IMR-90 (cell line): ENCODE measurements around the gene YPEL2.

Experiments
- BHLHE40 ChIP-seq: fragments of 150-350 bp; IDR thresholded peaks from 2 replicates; pipeline ENCODE4 v1.6.1; 2016; ENCODE audit warnings: mild to moderate bottlenecking, low read depth, low read length
- CEBPB ChIP-seq: IDR thresholded peaks from 2 replicates; pipeline ENCODE4 v1.6.1; 2012; ENCODE audit warnings: low read depth, low read length, improper control_type of control experiment
- CHD1 ChIP-seq: IDR thresholded peaks from 2 replicates; pipeline ENCODE4 v1.6.1; 2012; ENCODE audit warnings: low read depth, low read length, improper control_type of control experiment
- FOS ChIP-seq: fragments of 150-350 bp; IDR thresholded peaks from 2 replicates; pipeline ENCODE4 v1.6.1; 2016; ENCODE audit warnings: low read depth, low read length
- MAFK ChIP-seq: IDR thresholded peaks from 2 replicates; pipeline ENCODE4 v1.6.1; 2012; ENCODE audit warnings: low read depth, low read length, improper control_type of control experiment
- MXI1 ChIP-seq: IDR thresholded peaks from 2 replicates; pipeline ENCODE4 v1.6.1; 2012; ENCODE audit warnings: low read depth, mild to moderate bottlenecking, low read length, moderate library complexity, borderline replicate concordance
- POLR2A ChIP-seq: IDR thresholded peaks from 2 replicates; pipeline ENCODE4 v1.6.1; 2012; ENCODE audit warnings: mild to moderate bottlenecking, low read depth, low read length
- RAD21 ChIP-seq: IDR thresholded peaks from 2 replicates; pipeline ENCODE4 v1.6.1; 2012; ENCODE audit warnings: low read length, improper control_type of control experiment
- RCOR1 ChIP-seq: IDR thresholded peaks from 2 replicates; pipeline ENCODE4 v1.6.1; 2012; ENCODE audit warnings: mild to moderate bottlenecking, low read length, improper control_type of control experiment; ENCODE audit not compliant: insufficient replicate concordance
- RFX5 ChIP-seq: IDR thresholded peaks from 2 replicates; pipeline ENCODE4 v1.8.0; 2012; ENCODE audit warnings: low read depth, mild to moderate bottlenecking, low read length, moderate library complexity
- SMC3 ChIP-seq: fragments of 150-350 bp; IDR thresholded peaks from 2 replicates; pipeline ENCODE4 v1.6.1; 2016; ENCODE audit warnings: low read depth, mild to moderate bottlenecking, antibody characterized with exemption, low read length, moderate library complexity
- TF ChIP-seq, protein P1 (sequence below): conservative IDR thresholded peaks from 2 replicates; pipeline ENCODE4 v1.5.1; 2012; ENCODE audit warnings: mild to moderate bottlenecking, low read depth, low read length, improper control_type of control experiment
- TF ChIP-seq, protein P2 (sequence below): fragments of 150-350 bp; IDR thresholded peaks from 2 replicates; pipeline ENCODE4 v1.6.1; 2016; ENCODE audit warnings: low read depth, mild to moderate bottlenecking, low read length, moderate library complexity, borderline replicate concordance
- TF ChIP-seq, protein P3 (sequence below): fragments of 150-350 bp; IDR thresholded peaks from 2 replicates; pipeline ENCODE4 v1.6.1; 2017; ENCODE audit warnings: mild to moderate bottlenecking, antibody characterized with exemption, low read length, low read depth

DNA sequence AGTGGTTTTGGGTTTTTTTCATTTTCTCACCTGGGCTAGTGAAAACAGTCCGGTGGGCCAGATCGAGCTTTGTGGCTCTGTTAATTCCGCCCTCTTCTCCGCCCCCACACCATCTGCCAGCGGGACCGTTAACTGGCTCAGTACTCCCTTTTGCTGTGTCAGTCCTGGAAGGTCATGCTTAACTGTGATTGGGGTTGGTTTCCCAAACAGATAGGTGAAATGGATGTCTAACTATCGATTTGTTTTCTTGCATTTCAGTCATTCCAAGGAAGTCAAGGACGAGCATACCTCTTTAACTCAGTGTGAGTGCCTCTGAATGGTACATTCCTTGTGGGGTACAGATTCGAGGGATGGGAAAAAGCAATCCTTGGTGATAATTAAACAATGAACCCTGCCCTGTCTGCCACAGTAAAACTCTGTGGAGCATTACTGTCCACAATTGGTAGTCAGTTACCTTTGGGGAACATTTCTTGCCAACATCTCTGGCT, 56.7 kb downstream of the YPEL2 start:
- TF ChIP-seq POLR2A (no peak), RAD21 (no peak), MAFK (no peak), RFX5 (no peak), RCOR1 (no peak), CEBPB (no peak), SMC3 (no peak), MXI1 (no peak), FOS (no peak), BHLHE40 (no peak), CHD1 (no peak)
- TF ChIP-seq, protein P1, sequence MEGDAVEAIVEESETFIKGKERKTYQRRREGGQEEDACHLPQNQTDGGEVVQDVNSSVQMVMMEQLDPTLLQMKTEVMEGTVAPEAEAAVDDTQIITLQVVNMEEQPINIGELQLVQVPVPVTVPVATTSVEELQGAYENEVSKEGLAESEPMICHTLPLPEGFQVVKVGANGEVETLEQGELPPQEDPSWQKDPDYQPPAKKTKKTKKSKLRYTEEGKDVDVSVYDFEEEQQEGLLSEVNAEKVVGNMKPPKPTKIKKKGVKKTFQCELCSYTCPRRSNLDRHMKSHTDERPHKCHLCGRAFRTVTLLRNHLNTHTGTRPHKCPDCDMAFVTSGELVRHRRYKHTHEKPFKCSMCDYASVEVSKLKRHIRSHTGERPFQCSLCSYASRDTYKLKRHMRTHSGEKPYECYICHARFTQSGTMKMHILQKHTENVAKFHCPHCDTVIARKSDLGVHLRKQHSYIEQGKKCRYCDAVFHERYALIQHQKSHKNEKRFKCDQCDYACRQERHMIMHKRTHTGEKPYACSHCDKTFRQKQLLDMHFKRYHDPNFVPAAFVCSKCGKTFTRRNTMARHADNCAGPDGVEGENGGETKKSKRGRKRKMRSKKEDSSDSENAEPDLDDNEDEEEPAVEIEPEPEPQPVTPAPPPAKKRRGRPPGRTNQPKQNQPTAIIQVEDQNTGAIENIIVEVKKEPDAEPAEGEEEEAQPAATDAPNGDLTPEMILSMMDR, result no peak
- TF ChIP-seq, protein P2, sequence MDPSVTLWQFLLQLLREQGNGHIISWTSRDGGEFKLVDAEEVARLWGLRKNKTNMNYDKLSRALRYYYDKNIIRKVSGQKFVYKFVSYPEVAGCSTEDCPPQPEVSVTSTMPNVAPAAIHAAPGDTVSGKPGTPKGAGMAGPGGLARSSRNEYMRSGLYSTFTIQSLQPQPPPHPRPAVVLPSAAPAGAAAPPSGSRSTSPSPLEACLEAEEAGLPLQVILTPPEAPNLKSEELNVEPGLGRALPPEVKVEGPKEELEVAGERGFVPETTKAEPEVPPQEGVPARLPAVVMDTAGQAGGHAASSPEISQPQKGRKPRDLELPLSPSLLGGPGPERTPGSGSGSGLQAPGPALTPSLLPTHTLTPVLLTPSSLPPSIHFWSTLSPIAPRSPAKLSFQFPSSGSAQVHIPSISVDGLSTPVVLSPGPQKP, result no peak
- TF ChIP-seq, protein P3, sequence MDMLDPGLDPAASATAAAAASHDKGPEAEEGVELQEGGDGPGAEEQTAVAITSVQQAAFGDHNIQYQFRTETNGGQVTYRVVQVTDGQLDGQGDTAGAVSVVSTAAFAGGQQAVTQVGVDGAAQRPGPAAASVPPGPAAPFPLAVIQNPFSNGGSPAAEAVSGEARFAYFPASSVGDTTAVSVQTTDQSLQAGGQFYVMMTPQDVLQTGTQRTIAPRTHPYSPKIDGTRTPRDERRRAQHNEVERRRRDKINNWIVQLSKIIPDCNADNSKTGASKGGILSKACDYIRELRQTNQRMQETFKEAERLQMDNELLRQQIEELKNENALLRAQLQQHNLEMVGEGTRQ, result no peak
